EL (cell line): ENCODE measurements around the gene CFLAR.
A peak's percentile ranks its signal among the peaks of the same experiment; 100 is the strongest.
"Not testable (repeated sequence)": the region's sequence is repeated elsewhere in the genome, so short reads cannot be mapped to it uniquely, and the experiment has no call there.

ENCODE experiments used
- DNase-seq: peaks from one replicate; pipeline ENCODE4 v3.0.0-alpha.2; 2016

The CFLAR gene

DNA sequence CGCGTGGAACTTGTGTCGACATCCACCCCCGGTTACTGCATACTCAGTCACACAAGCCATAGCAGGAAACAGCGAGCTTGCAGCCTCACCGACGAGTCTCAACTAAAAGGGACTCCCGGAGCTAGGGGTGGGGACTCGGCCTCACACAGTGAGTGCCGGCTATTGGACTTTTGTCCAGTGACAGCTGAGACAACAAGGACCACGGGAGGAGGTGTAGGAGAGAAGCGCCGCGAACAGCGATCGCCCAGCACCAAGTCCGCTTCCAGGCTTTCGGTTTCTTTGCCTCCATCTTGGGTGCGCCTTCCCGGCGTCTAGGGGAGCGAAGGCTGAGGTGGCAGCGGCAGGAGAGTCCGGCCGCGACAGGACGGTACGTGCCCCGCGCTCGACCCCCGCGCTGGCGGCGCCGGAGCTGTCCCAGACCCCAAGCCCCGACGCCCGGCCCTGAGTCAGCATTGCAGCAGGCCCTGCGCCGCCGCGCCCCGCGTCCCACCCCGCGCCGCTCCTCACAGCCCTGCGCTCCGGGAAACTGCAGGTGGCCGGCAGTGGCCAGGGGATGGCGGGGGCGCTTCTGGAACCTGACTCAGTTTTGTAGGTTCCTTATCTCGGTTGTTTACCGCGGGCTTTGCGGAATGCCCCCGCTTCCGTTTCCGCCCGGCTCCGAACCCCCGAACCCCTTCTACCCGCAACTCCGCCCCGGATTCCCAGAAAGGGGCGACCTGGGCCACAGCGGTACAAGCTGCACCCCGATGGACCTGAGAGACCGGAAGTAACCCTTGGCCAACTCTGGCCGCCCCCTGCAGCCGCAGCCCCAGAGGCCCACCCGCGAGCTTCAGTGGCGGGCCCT lies at the start of gene CFLAR:
CFLAR (plus strand) TSS at position 50 of the 844 bp plus-strand sequence. CDS start 13,702 bp downstream, outside the sequence.
- peak; percentile 78 for DNase-seq

GRCh38 chr2:201070948-201071478 lies 45.0 kb upstream of the CFLAR start:
- peak; percentile 30 for DNase-seq

DNA sequence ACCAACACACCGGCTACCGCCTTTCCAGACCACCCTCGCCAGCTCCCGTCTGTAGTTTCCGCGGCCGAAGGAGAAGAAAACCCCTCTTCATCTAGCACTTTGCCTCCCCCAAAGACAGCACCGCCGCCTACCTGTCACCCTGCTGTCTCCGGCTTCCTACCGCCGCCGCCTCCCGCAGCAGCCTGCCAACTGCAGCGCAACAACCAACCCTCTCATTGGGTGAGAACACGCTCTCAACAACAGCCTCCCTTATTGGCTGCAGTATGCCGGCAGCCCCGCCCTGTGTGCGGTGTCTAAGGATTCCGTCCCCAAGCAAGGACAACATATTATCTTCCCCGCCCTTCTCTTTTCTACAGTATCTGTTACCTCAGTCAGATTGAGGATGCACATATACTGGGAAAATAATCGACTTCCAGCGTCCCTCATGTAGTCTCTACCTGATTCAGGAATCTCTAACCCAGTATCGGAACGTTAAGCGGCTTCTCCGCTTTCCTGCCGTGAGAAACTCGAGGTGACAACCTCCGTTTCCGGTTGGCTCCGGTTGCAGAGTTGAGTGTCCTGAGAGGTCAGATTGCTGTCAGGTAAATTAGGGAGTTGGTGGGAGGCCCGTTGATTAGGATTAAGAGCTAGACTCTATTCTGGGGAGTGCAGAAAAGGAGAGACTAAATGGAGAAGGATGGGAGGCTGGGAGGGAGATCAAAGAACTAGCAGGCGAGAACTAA lies 44.3 kb upstream of the CFLAR start, which contains the start of the genes HYCC2 and NDUFB3:
HYCC2 (minus strand) TSS at position 193 of the 722 bp plus-strand sequence. CDS start 47,662 bp downstream, outside the sequence.
NDUFB3 (plus strand) TSS at position 523 of the 722 bp plus-strand sequence. CDS start 6,882 bp downstream, outside the sequence.
- peak; percentile 92 for DNase-seq

DNA sequence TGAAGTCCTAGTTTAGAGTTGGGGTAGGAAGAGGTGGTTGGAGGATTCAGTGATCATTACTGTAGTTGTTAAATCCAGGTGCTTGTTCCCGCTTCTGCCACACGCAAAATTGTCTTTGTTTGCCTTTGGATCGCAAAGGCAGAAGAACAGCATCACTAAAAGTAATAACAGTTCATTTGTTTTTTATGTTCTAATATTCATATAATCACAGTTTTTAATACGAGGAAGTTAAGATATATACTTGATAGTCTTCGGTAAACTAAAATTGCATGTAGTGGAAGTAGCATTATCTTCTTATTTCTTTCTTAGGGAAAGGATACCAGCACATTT lies 43.8 kb upstream of the CFLAR start:
- no peak for DNase-seq

GRCh38 chr2:201073071-201073470 lies 42.9 kb upstream of the CFLAR start:
- no peak for DNase-seq

- no peak for DNase-seq
Measured at GRCh38 chr2:201074996-201075395, 41.0 kb upstream of the CFLAR start.

- DNase-seq, result no peak
Measured at GRCh38 chr2:201084863-201085262, 31.1 kb upstream of the CFLAR start.

DNA sequence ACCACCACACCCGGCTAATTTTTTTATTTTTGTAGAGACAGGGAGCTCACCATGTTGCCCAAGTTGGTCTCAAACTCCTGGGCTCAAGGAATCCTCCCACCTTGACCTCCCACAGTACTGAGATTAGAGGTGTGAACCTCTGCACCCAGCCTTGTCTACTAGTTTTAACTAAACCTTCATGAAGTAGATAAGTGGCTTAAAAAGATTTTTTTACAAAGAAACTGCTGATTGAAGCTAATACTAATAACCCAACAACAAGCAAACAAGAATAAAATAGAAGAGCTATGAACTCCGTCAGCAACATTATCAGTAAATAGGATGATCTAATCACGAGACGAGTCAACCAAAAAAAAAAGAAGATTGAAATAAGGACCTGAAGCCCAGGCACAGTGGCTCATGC lies 25.4 kb upstream of the CFLAR start:
- no peak for DNase-seq

DNA sequence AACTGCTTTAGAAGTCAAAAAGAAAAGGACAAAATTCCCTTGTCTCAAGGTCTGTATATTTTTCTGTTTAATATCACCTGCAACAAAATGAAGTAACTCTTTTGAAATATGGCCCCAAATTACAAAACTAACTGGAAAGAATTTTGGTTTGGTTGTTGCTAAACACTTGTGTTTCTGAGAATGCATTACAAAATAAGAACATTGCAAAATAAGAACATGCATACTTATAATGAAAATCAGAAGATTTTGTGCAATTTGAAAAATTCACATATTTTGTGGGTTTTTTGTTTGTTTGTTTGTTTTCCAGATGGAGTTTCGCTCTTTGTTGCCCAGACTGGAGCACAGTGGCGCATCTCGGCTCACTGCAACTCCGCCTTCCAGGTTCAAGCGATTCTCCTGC lies 22.4 kb upstream of the CFLAR start:
- no peak for DNase-seq

GRCh38 chr2:201100497-201100896 lies 15.5 kb upstream of the CFLAR start:
- DNase-seq, result no peak

DNA sequence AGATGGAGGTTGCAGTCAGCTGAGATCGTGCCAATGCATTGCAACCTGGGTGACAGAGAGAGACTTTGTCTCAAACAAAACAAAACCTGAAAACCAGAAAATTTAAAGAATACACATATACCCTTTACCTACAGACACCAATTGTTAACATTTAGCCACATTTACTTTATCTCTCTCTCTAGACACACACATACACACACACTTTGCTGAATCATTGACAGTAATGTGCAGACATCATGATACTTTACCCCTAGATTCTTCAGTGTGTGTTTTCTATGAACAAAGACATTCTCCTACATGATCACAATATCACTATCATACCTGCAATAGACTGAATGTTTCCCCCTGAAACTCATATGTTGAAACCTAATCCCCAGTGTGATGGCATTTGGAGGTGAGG lies 10.2 kb upstream of the CFLAR start:
- no peak for DNase-seq

GRCh38 chr2:201107624-201108023 lies 8.3 kb upstream of the CFLAR start:
- no peak for DNase-seq

DNA sequence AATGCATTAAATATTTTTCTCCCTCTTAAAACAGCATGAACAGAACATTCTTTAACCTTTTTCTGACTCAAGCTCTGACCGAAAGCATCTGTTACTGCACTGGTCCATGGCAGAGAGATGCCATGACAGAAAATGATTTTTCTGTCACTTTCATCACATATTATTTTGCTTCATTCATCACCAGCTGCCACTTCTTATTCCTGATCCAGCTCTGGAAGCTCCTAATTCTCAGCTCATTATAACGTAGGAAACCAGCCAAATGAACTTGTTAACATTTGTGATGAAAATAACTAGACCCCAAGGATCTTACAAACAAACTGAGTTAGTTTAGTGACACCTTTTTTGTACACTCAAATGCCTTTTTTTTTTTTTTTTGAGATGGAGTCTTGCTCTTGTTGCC lies 7.6 kb upstream of the CFLAR start:
- DNase-seq, result no peak

GRCh38 chr2:201109186-201109585 lies 6.8 kb upstream of the CFLAR start:
- DNase-seq, result no peak

DNA sequence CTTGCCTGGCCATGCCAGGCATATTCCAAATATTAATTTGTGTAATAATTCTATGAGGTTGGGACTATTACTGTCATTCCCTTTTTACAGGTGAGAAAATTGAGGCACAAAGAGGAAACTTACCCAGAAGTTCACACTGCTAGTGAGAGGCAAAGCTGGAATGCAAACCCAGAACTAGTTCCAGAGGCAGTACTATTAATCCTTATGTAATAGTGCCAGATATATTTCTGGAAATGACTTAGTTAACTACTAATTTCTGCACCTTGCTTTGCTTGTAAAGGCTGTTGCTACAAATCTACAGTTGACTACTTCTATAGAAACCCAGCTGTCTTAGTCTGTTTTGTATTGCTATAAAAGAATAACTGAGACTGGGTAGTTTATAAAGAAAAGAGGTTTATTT lies 5.3 kb upstream of the CFLAR start:
- no peak for DNase-seq

GRCh38 chr2:201111096-201111495 lies 4.9 kb upstream of the CFLAR start:
- DNase-seq, result no peak

DNA sequence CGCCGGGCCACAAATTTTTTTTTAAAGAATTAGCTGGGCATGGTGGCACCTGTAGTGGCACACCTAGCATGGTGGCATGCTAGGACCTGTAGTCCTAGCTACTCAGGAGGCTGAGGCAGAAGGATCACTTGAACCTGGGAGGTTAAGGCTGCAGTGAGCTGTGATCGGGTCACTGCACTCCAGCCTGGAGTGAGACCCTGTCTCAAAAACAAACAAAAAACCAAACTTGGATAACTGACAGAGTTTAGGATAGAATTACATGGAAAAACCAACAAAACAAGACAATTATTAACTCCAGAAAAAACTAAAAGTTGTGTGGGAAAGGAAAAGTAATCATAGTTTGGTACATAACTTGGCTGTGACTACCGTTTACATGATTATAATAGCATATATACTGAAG lies 1.6 kb upstream of the CFLAR start:
- DNase-seq, result no peak

GRCh38 chr2:201114846-201115245 lies 1.1 kb upstream of the CFLAR start:
- DNase-seq, result no peak

DNA sequence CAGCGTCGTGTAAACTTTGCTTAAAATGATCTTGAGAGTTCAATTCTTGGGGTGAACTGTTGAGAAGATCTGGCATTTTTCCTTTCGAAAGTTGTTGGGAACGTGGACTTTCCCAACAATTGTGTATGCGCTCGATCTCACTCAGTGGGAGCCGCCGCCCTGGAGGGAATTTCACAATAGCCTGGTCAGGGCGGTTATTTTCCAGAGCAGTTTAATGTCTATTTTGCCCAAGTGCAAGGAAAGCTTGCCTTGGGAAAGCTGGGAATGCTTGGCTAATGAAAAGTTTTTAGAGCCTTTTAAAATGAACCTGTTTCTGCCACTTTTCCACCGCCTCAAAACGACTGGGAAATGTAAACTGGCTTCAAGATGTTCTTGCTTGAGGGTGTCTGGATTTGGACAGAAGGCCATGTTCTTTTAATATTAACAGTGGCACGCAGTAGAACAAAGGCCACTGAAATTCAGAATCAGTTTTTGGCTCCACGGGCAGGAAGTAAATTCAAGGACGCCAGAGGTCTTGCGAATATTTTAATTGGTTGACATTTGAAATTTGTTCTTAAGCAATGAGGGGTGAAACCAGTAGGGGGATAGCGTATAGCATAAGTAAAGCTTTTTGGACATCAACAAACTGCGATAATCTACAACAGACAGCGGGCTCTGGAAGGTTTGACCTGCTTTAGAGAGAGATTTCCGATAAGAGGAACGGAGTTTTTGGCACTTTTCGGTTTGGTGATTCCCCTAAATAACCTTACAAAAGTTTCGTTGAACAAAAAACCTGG lies 1.2 kb downstream of the CFLAR start:
- DNase-seq, result peak; percentile 79

- not testable (repeated sequence) for DNase-seq
Measured at GRCh38 chr2:201117735-201118094, 1.8 kb downstream of the CFLAR start.

- DNase-seq, result peak; percentile 86
Measured at GRCh38 chr2:201118121-201118960, 2.4 kb downstream of the CFLAR start.
